Measurements from ENCODE around the gene TRAF3.

Gene TRAF3

DNA sequence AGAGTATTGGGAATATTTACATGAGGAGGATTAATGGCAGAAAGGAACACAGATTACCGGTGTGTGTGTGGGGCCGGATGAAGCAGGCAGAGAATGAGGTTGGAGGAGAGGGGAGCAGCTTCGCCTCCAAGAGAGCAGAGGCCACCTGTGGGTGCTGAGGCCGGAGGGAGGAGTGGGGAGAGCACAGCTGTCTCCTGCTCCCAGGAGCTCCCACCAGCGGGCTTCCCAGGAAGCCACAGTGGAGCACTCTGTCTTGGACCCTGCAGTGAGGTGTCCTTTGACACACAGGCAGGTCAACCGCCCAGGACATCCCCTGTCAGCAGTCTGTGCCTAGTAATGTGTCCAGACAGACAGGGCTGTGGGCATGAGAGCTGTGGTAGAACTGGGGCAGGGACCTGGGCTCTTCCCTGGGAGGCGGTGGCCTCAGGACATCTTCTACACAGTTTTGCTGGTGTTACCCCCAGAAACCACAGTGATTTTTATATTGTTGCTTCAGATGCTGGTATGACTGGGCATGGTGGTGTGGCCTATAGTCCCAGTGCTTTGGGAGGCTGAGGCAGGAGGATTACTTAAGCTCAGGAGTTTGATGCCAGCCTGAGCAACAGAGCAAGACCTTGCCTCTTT is 126.8 kb downstream of the TRAF3 start:
- H3K27ac ChIP-seq (ENCODE audit: poor library complexity, severe bottlenecking) = no peak overlapping the region
- no peaks in the 10 kb centered on the region for H3K9me3 ChIP-seq (ENCODE audit: severe bottlenecking)
- TF ChIP-seq, protein P1, sequence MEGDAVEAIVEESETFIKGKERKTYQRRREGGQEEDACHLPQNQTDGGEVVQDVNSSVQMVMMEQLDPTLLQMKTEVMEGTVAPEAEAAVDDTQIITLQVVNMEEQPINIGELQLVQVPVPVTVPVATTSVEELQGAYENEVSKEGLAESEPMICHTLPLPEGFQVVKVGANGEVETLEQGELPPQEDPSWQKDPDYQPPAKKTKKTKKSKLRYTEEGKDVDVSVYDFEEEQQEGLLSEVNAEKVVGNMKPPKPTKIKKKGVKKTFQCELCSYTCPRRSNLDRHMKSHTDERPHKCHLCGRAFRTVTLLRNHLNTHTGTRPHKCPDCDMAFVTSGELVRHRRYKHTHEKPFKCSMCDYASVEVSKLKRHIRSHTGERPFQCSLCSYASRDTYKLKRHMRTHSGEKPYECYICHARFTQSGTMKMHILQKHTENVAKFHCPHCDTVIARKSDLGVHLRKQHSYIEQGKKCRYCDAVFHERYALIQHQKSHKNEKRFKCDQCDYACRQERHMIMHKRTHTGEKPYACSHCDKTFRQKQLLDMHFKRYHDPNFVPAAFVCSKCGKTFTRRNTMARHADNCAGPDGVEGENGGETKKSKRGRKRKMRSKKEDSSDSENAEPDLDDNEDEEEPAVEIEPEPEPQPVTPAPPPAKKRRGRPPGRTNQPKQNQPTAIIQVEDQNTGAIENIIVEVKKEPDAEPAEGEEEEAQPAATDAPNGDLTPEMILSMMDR (IDR thresholded peaks at IDR 0.05; ENCODE audit: poor library complexity, severe bottlenecking) = no peak
- no peak overlapping the region for H3K4me3 ChIP-seq (ENCODE audit: severe bottlenecking)
- DNase-seq (ENCODE audit: low spot score) (no peak), ATAC-seq (ENCODE audit: low read depth) (no peak; the same call in 2 of the 3 replicates)
- no peaks in the 10 kb centered on the region for H3K4me1 ChIP-seq (ENCODE audit: insufficient read depth, poor library complexity, severe bottlenecking)
- peaks cover 28% of the 10 kb centered on the region for H3K36me3 ChIP-seq (ENCODE audit: low read depth)
- no peaks in the 10 kb centered on the region for H3K27me3 ChIP-seq (ENCODE audit: insufficient read depth, poor library complexity, severe bottlenecking)

DNA sequence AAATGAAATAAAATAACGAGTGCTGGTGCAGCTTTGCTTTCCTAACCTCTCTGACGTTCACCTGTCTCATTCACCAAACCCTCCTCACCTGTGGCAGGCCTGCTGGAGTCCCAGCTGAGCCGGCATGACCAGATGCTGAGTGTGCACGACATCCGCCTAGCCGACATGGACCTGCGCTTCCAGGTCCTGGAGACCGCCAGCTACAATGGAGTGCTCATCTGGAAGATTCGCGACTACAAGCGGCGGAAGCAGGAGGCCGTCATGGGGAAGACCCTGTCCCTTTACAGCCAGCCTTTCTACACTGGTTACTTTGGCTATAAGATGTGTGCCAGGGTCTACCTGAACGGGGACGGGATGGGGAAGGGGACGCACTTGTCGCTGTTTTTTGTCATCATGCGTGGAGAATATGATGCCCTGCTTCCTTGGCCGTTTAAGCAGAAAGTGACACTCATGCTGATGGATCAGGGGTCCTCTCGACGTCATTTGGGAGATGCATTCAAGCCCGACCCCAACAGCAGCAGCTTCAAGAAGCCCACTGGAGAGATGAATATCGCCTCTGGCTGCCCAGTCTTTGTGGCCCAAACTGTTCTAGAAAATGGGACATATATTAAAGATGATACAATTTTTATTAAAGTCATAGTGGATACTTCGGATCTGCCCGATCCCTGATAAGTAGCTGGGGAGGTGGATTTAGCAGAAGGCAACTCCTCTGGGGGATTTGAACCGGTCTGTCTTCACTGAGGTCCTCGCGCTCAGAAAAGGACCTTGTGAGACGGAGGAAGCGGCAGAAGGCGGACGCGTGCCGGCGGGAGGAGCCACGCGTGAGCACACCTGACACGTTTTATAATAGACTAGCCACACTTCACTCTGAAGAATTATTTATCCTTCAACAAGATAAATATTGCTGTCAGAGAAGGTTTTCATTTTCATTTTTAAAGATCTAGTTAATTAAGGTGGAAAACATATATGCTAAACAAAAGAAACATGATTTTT is 128.2 kb downstream of the TRAF3 start:
- no peak for DNase-seq (ENCODE audit: low spot score)
- Histone ChIP-seq H3K4me1 (ENCODE audit: insufficient read depth, poor library complexity, severe bottlenecking) (no peaks in the 10 kb centered on the region), H3K4me3 (ENCODE audit: severe bottlenecking) (no peak overlapping the region), H3K27ac (ENCODE audit: poor library complexity, severe bottlenecking) (no peak overlapping the region), H3K36me3 (ENCODE audit: low read depth) (peaks cover 25% of the 10 kb centered on the region), H3K27me3 (ENCODE audit: insufficient read depth, poor library complexity, severe bottlenecking) (no peaks in the 10 kb centered on the region), H3K9me3 (ENCODE audit: severe bottlenecking) (no peaks in the 10 kb centered on the region)
- no peak for ATAC-seq (ENCODE audit: low read depth)
- TF ChIP-seq, protein P1 (IDR thresholded peaks at IDR 0.05; ENCODE audit: poor library complexity, severe bottlenecking) = no peak

DNA sequence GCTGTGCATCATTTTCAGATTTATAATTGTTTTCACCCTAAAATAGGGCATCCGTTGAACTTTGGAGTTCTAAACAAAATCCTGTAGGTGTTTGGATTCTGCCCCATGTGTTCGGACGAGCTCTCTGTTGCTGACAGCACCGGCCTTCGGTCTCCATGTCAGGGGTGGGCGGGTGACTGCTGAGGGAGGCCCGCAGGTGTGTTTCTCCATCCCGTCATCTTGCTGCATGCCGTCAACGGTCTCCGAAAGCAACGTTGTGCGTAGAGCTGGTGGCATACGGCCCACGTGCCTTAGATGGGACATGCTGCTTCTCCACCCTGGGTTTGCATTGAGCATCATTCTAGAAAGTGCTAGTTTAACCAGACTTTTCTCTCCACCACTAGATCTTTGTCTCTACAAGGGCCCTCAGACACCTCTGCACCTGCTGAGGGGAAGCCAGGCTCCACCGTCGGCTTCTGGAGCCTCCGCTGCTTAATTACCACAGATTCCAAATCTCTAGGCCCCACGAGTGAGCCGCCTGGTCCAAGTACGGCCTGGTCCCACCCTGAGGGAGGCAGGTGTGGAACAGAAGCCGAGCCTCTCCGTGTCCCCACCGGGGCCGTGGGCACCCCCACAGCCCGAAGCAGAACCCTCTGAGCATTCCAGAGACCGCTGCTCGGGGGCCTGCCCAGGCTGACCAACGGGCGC is 129.5 kb downstream of the TRAF3 start:
- no peaks in the 10 kb centered on the region for H3K4me1 ChIP-seq (ENCODE audit: insufficient read depth, poor library complexity, severe bottlenecking)
- TF ChIP-seq, protein P1 (IDR thresholded peaks at IDR 0.05; ENCODE audit: poor library complexity, severe bottlenecking) = no peak
- no peaks in the 10 kb centered on the region for H3K27me3 ChIP-seq (ENCODE audit: insufficient read depth, poor library complexity, severe bottlenecking)
- no peak overlapping the region for H3K27ac ChIP-seq (ENCODE audit: poor library complexity, severe bottlenecking)
- DNase-seq (ENCODE audit: low spot score) = no peak
- H3K36me3 ChIP-seq (ENCODE audit: low read depth) = peaks cover 25% of the 10 kb centered on the region
- H3K4me3 ChIP-seq (ENCODE audit: severe bottlenecking) = no peak overlapping the region
- no peaks in the 10 kb centered on the region for H3K9me3 ChIP-seq (ENCODE audit: severe bottlenecking)
- no peak for ATAC-seq (ENCODE audit: low read depth)

DNA sequence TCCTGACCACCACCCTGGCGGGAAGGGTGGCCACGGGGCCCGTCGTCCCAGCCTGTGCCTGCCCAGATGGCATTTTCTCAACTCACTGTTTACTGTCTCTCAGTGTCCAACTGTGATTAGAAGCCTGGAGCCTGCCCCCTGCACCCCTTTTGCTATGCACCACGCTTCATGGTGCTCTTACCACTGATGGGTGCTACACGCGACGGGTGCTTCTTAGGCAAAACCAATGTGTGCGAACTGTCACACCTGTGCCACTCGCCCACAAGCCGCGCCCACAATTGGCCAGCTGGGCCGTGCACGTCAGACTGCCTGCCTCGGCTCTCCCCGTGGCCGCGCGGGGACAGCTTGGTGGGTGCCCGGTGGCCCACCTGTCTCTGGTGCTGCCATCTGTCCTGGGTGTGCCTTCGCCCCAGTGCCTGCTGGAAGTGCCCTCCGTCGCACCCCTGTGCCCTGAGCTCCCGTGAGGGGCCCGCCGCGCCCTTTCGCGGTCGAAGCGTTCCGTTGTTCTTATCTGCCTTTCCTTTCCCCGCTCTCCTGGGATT is 130.1 kb downstream of the TRAF3 start:
- Histone ChIP-seq H3K9me3 (ENCODE audit: severe bottlenecking) (no peaks in the 10 kb centered on the region), H3K27ac (ENCODE audit: poor library complexity, severe bottlenecking) (no peak overlapping the region), H3K4me1 (ENCODE audit: insufficient read depth, poor library complexity, severe bottlenecking) (no peaks in the 10 kb centered on the region), H3K4me3 (ENCODE audit: severe bottlenecking) (no peak overlapping the region), H3K36me3 (ENCODE audit: low read depth) (peaks cover 25% of the 10 kb centered on the region), H3K27me3 (ENCODE audit: insufficient read depth, poor library complexity, severe bottlenecking) (no peaks in the 10 kb centered on the region)
- TF ChIP-seq, protein P1 (IDR thresholded peaks at IDR 0.05; ENCODE audit: poor library complexity, severe bottlenecking) = no peak
- ATAC-seq (ENCODE audit: low read depth) = no peak
- peak; percentile 65 for DNase-seq (ENCODE audit: low spot score)
